ENCODE data around the gene RPH3AL. TPM values are rescaled to one million over a fixed set of nuclear protein-coding genes. Genes with fewer than 3 reads are reported as not detected.

The RPH3AL gene
- total RNA-seq, 1 experiment from 2014 or later = 3.0 TPM

- Histone ChIP-seq H3K27me3 (ENCODE audit: insufficient read depth, low read length) (no peaks in the 10 kb centered on the region), H3K18ac (ENCODE audit: insufficient read length, low read depth, low read length) (no peak overlapping the region), H3K56ac (ENCODE audit: insufficient read length, low read depth, low read length) (no peak overlapping the region), H3K4ac (ENCODE audit: low read depth, low read length) (no peak overlapping the region), H2BK15ac (ENCODE audit: low read depth, low read length) (no peak overlapping the region), H2BK5ac (ENCODE audit: insufficient read length, low read length) (no peak overlapping the region), H2BK120ac (ENCODE audit: low read depth, low read length, poor library complexity, severe bottlenecking) (no peak overlapping the region), H2BK12ac (ENCODE audit: insufficient read length, low read depth, low read length) (no peak overlapping the region), H3K79me2 (ENCODE audit: insufficient read depth, low read length) (no peaks in the 10 kb centered on the region), H3K23ac (ENCODE audit: insufficient read length, low read depth, low read length) (no peak overlapping the region), H3K23me2 (ENCODE audit: insufficient read length, low read depth, low read length, poor library complexity, severe bottlenecking) (no peaks in the 10 kb centered on the region), H2BK20ac (ENCODE audit: low read depth, low read length, poor library complexity, severe bottlenecking) (no peak overlapping the region), H3K9me3 (ENCODE audit: control insufficient read depth, low read depth, low read length) (no peaks in the 10 kb centered on the region), H4K5ac (ENCODE audit: insufficient read length, low read depth, low read length) (no peak overlapping the region), H3T11ph (ENCODE audit: low read length) (no peak overlapping the region), H3K79me1 (ENCODE audit: insufficient read depth, low read depth, low read length, poor library complexity, severe bottlenecking) (no peaks in the 10 kb centered on the region), H3K4me1 (ENCODE audit: insufficient read depth, low read length) (no peaks in the 10 kb centered on the region), H3K9ac (ENCODE audit: extremely low read depth, insufficient read length, low read length) (no peak overlapping the region), H2AK5ac (ENCODE audit: insufficient read length, low read length) (no peak overlapping the region), H4K20me1 (ENCODE audit: control insufficient read depth, insufficient read depth, insufficient read length) (no peaks in the 10 kb centered on the region), H4K91ac (ENCODE audit: insufficient read length, low read depth, low read length) (no peak overlapping the region), H2AFZ (ENCODE audit: low read length) (no peak overlapping the region), H3K14ac (ENCODE audit: insufficient read depth, low read length) (no peak overlapping the region), H3K4me2 (ENCODE audit: insufficient read depth, insufficient read length, low read length) (no peak overlapping the region), H3K27ac (ENCODE audit: insufficient read length, low read depth, low read length) (no peak overlapping the region), H4K8ac (replicated peaks; ENCODE audit: insufficient read length, low read depth, low read length) (no peak overlapping the region)
- WGBS (ENCODE audit: extremely low coverage, insufficient read length, low lambda C conversion rate) = no CpG with 5 or more reads among the region's 11 CpGs
- DNase-seq = no peak
- H3K27me3 Mint-ChIP-seq (ENCODE audit: low read depth) = no peaks in the 10 kb centered on the region; the same call in none of the 2 replicates
- H3K9me3 Mint-ChIP-seq = no peaks in the 10 kb centered on the region
- H3K4me1 Mint-ChIP-seq = peaks cover 2 to 4% of the 10 kb centered on the region in 2 experiments; a peak in 2 of 4 replicates
- no peaks in the 10 kb centered on the region for H3K36me3 Mint-ChIP-seq (ENCODE audit: insufficient read depth in 1 of 3, low read depth in 3 of 3)
- H3K27ac Mint-ChIP-seq = no peak overlapping the region
- H3K4me3 Mint-ChIP-seq = no peak overlapping the region
- TF ChIP-seq, protein P1, sequence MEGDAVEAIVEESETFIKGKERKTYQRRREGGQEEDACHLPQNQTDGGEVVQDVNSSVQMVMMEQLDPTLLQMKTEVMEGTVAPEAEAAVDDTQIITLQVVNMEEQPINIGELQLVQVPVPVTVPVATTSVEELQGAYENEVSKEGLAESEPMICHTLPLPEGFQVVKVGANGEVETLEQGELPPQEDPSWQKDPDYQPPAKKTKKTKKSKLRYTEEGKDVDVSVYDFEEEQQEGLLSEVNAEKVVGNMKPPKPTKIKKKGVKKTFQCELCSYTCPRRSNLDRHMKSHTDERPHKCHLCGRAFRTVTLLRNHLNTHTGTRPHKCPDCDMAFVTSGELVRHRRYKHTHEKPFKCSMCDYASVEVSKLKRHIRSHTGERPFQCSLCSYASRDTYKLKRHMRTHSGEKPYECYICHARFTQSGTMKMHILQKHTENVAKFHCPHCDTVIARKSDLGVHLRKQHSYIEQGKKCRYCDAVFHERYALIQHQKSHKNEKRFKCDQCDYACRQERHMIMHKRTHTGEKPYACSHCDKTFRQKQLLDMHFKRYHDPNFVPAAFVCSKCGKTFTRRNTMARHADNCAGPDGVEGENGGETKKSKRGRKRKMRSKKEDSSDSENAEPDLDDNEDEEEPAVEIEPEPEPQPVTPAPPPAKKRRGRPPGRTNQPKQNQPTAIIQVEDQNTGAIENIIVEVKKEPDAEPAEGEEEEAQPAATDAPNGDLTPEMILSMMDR (conservative IDR thresholded peaks at IDR 0.05) = no peak
Measured at GRCh38 chr17:162689-163088, 189.9 kb downstream of the RPH3AL start.

Other genes with a start within 250 kb of the RPH3AL start
- not detected in 2 replicates for gene SCGB1C2, start 215.2 kb downstream of the RPH3AL start, total RNA-seq (2021)
- 1.9 and 2.1 TPM in 2 replicates for gene DOC2B, start 171.2 kb downstream of the RPH3AL start, total RNA-seq (2021)
- 20.1 and 21.0 TPM in 2 replicates for gene RFLNB, start 93.1 kb upstream of the RPH3AL start, total RNA-seq (2021)

Data from H9 (cell line).